NCI-H1694 treated with DMSO at 0.1 percent for 48 hours (cell line): ENCODE data around the gene KIAA1586.
"Not testable (repeated sequence)": the region's sequence is repeated elsewhere in the genome, so short reads cannot be mapped to it uniquely, and the experiment has no call there.

Experiments
- DNase-seq: peaks from one replicate; lab custom pipeline; 2025; lab: John Stamatoyannopoulos, UW

KIAA1586 gene

DNA sequence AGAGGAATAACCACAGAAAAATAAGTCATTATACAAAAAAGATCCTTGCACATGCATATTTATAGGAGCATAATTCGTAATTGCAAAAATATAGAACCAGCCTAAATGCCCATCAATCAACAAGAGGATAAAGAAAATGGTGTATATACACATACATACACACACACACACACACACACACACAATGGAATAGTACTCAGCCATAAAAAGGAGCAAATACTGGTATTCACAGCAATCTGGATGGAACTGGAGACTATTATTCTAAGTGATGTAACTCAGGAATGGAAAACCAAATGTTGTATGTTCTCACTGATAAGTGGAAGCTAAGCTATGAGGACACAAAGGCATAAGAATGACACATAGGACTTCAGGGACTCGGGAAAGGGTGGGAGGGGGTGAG is 1.9 kb upstream of the KIAA1586 start:
- no peak for DNase-seq

DNA sequence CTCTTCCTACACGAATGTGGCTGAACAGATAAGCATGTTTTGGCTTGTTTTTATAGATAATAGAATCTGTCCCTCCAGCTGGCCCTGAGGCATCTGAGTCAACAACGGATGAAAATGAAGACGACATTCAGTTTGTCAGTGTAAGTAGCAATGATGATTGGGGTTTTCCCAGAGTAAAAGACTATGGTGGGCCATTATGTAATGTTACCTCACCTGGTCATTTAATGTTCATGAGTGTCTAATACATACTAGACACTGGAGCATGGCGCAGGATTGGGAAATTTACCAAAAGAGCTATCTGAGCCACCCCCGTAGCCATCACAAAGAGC is 728 bp downstream of the KIAA1586 start:
- DNase-seq: not testable (repeated sequence)

DNA sequence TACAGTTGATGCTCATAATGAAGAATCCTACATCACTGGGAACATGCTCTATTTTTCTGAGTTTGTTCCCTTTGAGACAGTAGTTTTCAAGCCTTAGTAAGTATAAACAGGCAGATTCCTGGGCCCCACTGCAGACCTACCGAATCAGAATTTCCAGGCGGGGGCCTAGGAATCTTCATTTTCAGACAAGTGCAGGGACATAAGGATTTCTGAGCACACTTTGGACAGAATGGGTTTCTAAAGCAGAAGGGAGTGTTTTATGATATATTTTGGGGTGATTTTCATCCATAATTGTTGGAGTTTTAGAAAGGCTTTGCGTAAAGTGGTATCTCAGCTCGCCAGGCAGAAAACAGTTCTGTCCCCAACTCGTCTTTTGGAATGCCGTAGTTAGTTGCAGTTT is 1.4 kb downstream of the KIAA1586 start:
- not testable (repeated sequence) for DNase-seq

DNA sequence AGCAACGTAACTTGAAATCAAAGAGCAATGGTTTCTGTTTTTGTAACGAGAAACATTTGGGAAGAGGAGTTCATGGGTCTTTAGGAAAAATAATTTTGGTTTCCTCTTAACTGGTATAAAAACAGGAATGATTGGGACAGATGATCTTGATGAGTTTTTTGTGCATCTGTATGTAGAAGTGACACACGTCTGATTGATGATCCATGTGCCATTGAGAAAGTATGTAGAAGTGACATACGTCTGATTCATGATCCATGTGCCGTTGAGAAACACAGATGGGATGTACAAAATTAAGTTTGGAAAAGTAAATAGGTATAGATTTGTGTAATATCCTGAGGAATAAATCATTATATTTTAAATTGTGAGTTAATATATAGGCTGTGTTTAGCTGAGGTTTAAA is 2.1 kb downstream of the KIAA1586 start:
- DNase-seq: no peak

DNA sequence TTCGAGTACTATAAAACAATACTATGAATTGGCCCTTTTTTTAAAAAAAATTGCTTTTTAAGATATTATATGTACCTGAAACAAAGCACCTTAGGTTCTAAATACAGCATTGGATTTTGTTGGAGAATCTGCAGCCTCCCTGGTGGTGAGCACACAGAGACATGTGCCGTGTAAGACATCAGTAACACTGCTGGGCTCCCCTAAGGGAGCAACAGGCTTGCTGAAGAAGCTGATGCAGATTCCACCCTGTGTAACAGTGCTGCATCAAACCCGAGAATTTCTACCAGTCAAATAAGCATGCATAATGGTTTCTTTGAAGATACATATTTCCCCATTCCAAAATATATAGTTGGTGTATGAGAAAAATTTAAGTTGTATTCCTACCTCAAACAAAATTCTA is 17.4 kb downstream of the KIAA1586 start:
- DNase-seq: no peak

DNA sequence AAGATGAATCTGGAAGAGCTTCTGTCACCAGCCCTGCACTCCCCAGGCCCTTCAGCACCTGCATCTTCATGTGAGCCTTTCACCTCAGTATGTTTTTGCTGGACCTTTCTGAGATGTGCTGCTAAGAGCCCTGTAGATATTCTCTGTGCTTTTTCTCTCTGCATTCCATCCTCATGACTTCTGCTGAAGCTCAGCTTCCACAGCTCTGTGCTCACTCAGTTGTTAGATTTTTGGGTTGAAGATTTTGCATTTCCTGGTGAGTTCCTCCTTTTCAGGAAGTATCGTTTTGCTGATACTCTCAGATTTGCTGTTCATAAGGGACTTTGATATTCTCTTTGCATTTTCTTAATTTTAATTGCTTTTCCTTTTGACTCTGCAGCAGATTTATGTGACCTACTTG is 18.3 kb downstream of the KIAA1586 start:
- DNase-seq: no peak

DNA sequence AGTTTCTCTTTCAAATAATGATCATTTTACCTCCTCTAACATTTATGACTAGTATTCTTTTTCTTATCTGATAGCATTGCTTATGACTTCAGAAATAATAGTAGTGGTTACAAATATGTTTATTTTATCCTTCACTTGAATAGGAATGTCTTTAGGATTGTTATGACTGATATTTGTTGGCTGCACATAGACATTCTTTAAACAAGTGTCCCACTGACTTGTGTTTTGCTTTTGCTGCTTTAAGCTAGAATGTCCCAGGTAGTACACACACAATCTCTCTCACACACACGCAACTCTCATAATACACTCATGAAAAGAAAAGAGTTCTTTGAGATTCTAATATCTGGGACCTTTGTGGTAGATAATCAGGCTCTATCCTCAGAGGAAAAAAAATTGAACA is 21.6 kb downstream of the KIAA1586 start:
- no peak for DNase-seq

DNA sequence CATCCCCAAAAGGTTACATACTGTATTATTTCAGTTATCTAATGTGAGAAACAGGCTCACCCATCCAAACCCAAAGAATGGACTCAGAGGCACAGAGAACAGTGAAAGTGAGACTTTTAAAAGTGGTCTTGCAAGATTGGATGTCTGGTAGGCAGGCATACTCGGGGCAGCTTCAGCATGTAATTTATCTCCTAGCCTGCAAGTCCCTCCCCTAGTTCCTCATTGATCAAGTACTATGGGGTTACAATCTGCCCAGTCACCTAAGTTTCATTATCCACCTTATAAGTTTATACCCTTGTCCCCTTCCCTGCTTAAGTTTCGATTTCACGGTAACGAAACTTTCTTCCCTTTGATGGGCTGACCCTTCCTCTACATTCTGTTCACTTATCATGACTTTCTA is 22.7 kb downstream of the KIAA1586 start:
- no peak for DNase-seq

DNA sequence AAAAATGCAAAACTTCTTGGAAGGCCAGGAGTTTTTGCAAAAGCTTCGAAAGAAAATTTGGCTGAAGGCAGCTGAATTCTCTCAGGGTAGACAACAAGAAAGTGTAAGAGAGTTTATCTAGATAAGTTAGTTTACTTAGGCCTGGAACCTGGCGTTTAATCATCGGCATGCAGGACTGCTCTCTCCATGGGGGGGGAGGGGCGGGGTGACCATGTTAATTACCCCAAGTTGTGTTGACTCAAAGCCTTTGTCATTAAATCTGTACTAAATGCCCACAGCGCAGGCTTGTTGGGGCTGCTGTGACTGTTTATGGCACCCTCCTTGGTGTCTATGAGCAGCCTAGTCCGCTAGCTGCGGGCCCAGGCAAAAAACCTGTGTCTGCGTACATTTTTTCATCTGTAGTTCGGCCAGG is 23.4 kb downstream of the KIAA1586 start:
- DNase-seq: no peak

DNA sequence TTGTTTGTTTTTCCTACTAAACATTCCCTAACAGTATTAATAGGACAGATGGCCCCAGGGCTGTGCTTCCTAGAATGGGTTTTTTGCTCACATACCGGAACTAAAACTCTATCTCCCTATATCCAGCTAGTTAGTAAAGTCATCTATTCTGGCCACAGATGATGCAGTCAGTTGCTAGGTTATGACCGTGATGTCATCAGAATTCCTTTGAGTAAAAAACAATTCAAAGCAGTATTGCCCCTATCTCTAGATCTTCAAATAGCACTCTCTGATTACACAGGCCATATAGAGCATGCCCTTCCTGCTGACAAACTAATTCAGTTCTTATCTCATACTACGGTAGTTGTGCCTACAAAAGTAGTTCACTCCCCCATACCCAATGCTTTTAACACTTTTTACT is 25.6 kb downstream of the KIAA1586 start:
- no peak for DNase-seq

DNA sequence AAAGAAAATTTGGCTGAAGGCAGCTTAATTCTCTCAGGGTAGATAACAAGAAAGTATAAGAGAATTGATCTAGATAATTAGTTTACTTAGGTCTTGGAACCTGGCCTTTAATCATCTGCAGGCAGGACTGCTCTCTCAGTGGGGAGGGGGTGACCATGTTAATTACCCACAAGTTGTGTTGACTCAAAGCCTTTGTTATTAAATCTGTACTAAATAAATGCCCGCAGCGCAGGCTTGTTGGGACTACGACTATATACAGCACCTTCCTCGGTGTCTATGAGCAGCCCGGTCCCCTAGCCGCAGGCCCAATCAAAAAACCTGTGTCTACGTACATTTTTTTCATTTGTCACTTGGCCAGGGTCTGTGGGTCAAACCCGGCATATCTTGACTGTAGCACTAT is 27.9 kb downstream of the KIAA1586 start:
- DNase-seq: no peak

DNA sequence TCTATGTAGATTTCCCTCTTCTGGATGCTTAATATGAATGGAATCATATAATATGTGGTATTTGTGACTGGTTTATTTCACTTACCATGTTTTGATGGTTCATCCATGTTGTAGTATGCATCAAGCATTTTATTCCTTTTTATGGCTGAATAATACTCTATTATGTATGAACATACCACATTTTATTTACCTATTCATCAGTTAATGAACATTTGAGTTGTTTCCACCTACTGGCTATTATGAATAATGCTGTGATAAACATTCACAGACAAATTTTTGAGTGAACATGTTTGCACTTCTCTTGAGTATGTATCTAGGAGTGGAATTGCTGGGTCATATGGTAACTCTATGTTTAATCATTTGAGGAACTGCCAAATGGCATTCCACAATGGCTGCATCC is 28.6 kb downstream of the KIAA1586 start:
- DNase-seq: no peak

DNA sequence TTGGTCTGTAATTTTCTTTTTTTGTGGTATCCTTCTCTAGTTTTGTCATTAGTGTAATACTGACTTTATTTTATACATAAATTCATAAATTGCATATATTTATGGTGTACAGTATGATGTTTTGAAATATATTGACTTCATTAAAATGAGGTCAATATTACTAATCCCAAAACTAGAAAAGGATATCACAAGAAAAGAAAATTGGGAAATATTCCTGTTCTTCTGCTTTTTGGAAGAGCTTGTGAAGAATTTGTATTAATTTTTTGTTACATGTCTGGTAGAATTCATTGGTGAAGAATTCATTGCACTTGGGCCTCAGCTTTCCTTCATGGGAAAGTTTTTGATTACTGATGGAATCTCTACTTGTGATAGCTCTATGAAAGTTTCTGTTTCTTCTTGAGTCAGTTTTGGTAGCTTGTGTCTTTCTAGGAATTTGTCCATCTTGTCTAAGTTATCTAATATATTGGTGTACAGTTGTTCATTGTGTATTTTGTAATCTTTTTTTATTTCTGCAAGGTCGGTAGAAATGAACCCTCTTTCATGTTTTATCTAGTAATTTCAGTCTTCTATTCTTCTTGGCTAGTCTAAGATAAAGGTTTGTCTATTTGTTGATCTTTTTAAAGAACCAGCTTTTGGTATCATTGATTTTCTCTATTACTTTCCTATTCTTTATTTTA is 32.2 kb downstream of the KIAA1586 start:
- DNase-seq: no peak

DNA sequence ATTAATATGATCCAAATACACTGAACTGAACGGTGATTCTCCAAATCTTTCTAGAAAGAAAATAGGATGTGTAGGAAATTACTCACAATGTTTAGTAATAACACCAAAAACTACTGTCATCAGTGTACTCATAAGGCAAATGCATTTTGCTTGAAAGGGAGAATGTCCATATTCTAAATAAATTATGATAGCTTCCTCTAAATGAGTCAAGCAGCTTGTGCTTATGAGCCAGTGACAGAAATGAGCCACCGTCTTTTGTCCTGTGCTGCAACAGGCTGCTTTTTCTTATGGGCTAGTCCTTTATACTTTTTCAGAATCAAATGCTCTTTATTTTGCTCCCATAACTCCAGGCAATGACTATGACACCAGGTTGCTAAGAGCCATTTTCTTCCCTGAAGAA is 39.0 kb downstream of the KIAA1586 start:
- no peak for DNase-seq

DNA sequence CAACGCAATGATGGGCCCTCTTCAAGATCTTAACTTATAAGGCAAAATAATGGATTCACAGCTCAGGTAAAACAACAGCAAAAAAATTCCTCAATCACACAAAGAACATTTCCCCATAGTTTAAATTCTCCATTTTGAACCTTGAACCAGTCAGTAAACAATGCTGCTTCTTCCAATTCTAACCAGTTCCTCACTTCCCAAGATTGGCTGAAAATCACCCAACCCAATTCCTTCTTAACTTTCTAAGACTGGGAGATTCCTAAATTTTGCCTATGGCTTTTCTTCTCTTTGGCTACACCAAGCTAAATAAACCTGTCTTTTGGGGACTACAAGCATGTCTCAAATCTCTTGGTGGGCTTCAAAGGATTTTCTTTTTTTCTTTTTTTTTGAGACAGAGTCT is 40.4 kb downstream of the KIAA1586 start:
- no peak for DNase-seq

DNA sequence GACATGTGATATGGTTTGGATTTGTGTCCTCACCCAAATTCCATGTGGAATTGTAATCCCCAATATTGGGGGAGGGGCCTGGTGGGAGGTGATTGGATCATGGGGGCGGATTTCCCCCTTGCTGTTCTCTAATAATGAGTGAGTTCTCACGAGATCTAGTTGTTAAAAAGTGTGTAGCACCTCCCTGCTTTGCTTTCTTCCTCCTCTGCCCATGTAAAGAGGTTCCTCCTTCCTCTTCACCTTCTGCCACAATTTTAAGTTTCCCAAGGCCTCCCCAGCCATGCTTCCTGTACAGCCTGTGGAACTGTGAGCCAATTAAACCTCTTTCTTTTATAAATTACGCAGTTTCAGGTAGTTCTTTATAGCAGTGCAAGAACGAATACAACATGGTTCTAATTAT is 41.4 kb downstream of the KIAA1586 start:
- no peak for DNase-seq

DNA sequence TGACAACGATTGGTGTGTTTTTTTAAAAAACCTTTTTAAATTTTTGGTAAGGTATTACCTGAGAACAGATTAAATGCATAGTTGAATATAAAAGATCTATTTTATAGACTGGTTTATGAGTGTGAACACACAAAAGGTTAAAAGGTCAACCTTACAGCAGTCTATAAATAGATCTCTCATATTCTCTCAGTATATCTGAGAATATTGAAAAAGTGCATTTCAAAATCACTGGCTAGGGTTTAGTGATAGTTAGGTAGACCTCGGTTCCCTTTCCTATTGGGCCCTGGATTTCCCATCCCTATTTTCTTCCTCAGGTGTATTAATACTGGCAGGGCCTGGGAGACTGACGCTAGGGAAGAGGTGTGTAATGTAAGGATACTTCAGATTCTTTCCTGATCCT is 42.8 kb downstream of the KIAA1586 start:
- no peak for DNase-seq

DNA sequence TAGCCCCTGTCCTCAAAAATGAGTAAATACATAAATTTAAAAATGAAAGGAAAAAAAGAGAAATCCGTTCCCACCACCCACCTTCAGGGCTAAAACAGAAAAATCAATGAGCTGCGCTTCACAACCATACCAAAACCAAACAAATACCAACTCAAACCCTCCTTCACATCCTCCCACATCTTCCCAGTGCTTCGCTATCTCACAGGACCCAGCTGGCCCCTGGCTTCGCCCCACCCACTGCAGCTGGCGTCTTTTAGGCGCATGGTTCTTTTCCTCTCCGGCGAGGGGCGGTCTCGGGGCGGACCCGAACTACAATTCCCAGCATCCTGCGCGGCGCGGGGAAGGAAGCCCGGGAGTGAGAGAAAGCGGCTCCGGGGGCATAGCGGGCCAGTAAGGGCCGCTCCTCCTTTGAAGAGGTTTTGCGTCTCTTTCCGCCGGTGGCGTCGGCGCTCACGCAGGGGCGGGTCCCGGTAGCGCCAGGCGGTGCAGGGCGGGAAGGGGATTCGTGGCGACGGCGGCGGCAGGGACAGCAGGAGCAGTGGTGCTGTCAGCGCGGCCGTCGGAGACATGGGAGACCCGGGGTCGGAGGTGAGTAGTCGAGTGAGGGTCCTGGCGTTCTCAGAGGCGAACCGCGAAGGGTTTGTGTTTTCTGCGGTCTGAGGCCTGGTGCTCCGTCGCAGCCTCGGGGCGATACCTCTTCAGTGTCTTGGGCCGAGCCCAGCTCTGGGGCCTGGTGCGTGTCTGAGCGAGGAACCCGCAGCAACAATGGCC is 43.4 kb downstream of the KIAA1586 start, which contains the start of gene ZNF451:
Gene ZNF451, plus strand, starts transcription at position 502 of the 771 bp plus-strand sequence. Its CDS starts 66 bp downstream, at position 568.
- peak; percentile 94 for DNase-seq

DNA sequence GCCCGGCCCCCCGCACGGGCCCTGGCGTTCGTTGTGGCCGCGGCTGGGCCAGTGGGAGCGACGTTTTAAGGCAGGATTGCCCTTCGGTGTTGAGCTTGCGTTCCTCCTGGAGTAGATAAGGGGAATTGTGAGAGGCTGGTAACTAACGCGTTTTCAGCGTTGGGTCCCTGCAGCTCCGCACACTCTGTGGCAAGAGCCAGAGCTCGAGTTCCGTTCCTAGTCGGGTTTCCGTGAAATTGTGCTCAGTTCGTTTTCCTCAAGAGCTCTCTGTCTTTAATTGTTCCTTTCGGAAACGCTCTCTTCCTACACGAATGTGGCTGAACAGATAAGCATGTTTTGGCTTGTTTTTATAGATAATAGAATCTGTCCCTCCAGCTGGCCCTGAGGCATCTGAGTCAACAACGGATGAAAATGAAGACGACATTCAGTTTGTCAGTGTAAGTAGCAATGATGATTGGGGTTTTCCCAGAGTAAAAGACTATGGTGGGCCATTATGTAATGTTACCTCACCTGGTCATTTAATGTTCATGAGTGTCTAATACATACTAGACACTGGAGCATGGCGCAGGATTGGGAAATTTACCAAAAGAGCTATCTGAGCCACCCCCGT is 44.1 kb downstream of the KIAA1586 start:
- not testable (repeated sequence) for DNase-seq

DNA sequence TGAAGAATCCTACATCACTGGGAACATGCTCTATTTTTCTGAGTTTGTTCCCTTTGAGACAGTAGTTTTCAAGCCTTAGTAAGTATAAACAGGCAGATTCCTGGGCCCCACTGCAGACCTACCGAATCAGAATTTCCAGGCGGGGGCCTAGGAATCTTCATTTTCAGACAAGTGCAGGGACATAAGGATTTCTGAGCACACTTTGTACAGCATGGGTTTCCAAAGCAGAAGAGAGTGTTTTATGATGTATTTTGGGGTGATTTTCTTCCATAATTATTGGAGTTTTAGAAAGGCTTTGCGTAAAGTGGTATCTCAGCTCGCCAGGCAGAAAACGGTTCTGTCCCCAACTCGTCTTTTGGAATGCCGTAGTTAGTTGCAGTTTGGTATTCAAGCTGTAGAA is 44.9 kb downstream of the KIAA1586 start:
- not testable (repeated sequence) for DNase-seq

DNA sequence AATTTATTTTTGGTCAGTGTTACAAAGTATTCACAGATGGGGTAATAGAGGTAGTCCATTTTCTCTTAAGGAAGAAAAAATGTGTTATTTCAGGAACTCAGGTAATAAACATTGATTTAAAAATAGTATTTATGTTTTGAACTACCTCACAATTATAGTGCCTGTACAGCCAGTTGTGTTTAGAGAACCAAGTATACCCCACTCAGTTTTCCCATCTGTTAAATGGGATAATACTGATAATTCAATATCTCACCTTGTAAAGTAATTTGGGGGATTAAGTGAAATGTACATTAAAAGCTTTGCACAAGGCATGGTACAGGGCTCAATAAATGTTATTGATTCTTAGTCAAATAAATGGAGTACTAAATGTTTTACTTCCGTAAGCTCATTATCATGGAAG is 48.2 kb downstream of the KIAA1586 start:
- DNase-seq: no peak

DNA sequence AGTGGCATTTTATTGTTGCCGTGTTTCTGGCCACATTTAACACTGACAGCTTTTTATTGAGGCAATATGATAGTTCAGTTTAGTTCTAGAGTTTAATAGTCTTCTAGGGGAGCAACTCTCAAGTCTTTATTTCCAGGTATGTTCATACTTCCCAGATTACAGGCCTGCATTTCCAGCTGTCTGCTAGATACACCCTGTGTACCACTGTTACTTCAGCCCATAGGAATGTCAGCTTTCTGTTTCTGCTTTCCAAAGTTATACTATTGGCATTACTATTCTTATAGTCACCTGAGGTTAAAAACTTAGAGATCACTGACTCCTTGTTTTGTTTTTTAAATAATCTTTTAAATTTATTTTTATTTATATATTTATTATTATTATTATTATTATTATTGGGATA is 51.1 kb downstream of the KIAA1586 start:
- DNase-seq: no peak

DNA sequence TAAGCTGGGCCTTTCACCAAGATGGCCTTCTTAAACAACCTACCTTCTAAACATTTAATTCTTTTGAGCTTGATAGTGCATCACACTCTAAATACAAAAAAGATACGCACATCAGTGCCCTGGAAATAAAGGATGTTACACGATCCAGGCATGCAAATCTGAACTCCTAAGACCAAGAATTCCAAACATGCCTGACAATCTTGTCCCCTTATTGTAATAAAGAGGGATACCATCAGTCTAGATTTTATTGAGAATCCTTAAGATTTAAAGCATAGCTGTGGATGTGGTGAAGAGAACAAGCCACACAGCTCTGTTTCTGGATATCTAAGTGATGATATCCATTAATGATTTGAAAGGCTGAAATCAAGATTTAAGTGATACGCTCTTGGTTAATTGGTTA is 56.5 kb downstream of the KIAA1586 start:
- DNase-seq: no peak
